Measurements from ENCODE around the gene SORD.

SORD gene

DNA sequence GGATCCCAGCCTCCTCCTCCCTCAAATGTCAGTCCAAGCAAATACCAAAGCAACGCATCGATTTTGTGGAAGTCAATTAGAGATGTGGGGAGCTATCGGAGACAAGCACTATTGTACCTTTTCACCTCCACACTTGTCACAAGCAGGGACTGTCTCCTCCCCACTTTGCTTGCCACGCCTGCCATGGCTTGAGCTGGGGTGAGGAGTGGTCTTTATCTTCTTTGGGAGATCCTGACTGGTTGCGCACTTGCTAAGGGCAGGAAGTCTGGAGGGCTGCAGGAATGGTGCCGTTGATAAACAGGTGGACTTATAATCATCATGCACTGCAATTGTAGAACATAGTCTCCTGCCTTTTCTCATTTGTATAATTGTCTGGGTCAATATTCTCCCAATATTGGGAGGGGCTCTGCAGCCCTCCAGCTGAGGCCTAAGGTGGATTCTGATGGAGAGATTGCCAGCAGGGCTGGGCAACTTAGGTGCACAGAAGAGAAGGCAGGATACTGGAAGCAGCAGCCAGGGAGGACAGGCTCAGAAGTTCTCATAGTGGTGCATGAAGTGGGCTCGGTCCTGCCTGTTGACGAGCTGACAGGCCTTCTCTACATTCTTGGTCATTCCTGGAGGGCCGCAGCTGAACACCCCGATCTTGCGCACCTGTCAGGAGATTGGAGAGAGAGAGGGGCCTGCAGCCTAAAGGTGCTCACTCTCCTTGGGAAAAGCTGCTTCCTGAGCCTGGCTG lies 70.8 kb downstream of the SORD start:
- TF ChIP-seq, protein P1, sequence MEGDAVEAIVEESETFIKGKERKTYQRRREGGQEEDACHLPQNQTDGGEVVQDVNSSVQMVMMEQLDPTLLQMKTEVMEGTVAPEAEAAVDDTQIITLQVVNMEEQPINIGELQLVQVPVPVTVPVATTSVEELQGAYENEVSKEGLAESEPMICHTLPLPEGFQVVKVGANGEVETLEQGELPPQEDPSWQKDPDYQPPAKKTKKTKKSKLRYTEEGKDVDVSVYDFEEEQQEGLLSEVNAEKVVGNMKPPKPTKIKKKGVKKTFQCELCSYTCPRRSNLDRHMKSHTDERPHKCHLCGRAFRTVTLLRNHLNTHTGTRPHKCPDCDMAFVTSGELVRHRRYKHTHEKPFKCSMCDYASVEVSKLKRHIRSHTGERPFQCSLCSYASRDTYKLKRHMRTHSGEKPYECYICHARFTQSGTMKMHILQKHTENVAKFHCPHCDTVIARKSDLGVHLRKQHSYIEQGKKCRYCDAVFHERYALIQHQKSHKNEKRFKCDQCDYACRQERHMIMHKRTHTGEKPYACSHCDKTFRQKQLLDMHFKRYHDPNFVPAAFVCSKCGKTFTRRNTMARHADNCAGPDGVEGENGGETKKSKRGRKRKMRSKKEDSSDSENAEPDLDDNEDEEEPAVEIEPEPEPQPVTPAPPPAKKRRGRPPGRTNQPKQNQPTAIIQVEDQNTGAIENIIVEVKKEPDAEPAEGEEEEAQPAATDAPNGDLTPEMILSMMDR (IDR thresholded peaks at IDR 0.05) = no peak

DNA sequence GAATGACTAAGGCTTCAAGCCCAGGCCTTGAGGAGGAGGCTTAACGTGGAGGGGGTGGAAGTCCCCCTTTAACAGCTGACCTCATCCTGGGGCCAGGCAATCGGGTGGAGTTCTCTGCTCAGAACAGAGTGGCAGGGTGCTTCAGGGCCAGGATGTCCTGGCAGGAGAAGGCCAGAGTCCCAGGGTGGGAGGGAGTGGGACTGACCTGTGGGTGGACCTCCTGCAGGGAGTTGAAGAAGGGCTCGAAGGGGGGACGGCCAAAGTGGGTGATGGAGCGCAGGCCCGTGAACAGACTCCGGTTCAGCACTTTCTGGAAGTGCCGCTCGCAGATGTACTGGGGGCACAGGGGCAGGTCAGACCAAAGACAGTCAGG lies 71.3 kb downstream of the SORD start:
- TF ChIP-seq, protein P1 (IDR thresholded peaks at IDR 0.05) = no peak

DNA sequence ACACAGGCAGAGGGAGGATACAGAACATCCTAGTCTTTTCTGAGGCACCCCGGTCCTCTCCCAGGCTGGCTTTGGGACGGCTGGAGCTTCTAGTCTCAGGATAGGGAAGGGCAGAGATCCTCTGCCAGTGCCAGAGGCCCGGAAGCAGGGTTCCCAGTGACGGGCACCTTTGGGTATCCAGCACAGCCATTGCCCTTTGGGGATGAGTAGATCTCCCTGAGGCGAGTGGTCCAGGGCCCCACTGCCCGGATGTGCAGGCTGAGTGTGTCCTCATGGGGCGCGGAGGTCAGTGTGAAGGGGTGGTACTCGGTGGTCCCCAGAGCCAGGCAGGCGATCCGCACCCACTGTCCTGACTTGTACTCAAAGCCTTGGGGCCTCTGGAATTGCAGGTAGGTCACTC lies 72.7 kb downstream of the SORD start:
- TF ChIP-seq, protein P1 (IDR thresholded peaks at IDR 0.05) = no peak

DNA sequence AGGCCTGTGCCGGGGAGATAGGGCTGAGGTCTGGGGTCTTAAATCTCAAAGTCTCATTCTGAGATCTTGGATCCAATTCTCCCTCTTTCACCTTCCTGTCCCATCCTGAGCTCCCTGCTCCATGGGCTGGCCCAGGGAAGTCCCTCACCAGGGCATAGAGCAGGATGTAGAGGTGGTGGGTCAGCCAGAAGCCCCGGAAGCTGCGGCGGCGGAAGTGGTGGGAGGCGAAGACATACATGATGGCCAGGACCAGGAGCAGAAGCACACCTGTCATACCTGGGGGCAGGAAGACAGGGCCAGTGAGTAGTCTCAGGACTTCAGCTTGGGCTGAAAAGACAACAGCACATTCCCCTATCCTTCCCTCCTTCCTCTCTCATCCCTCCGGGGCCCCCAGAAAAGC lies 74.5 kb downstream of the SORD start:
- TF ChIP-seq, protein P1 (IDR thresholded peaks at IDR 0.05) = no peak

DNA sequence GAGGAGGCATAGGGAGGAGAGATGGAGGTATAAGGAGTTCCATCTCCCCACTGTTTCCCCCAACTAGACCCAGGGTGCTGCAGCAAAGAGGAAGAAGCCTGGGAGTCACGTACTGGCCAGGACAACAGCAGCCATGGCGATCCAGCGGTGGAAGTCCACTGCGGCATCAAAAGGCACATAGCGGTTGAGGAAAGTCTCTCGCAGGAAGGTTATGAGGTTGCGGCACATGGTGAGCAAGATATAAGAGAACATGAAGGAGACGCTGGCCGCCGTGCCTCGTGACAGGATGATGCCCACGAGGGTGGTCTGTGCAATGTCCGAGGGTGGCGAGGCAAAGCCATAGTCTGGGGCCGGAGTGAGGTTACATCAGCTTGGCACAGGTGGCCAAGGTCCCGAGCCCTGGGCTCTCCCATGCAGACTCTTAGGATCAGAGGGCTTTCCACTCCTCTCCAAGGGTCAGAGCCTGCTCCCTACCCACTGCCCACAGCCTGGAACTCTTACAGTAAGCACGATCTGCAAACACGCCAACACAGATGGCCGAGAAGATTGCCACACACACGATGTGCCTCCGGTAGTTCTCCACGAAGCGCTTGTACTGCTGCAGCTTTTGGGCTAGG lies 76.7 kb downstream of the SORD start:
- TF ChIP-seq, protein P1 (IDR thresholded peaks at IDR 0.05) = no peak

DNA sequence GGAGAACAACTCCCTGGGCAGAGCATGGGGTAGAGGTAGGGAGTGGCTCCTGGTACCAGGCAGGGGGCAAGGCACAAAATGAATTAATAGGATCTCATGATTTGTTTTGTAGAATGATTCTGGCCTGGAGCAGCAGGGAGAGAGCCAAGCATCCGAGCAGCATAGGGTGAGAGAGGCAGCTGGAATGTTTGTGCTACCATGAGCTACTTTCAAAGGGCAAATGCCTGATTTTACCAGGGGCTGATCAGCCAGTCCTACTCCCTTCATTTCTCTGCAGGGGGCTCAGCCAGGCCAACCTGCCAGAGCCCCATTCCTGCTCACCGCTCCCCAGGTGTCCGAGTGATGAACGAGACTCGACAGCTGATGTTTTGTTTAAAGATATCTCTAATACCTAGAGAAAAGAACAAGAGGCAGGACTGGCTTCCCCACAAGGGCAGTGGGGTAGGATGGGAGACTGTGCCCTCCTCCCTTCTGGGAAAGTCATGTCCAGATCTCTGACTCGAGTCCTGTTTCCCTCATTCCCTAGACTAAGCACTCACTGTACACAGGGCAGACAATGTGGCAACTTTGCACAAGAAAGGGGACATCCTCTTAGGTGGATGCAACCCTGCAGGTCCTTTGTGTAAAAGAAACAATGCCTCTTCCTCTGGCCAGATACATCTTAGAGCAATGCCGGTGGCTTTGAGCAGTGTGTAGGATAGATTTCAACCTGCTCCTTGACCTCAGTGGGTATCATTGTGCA lies 78.1 kb downstream of the SORD start:
- TF ChIP-seq, protein P1 (IDR thresholded peaks at IDR 0.05) = no peak

DNA sequence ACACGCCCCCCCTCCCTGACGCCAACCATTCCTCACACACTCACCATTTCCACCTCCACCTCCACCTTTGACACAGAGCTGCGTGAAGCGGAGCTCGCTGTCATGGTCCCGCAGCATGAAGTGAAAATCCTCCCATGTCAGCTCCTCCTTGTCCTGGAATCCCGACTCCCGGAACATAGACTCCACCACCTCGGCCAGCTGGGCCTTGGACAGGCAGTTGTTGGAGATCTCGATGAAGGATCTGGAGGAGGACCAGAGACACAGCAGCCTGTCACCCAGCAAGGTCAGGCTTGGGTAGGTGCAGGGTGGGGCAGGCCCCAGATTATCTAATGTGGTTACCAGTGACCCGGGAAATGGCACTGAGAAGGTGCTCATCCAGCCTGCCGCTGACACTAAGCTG lies 78.8 kb downstream of the SORD start:
- TF ChIP-seq, protein P1 (IDR thresholded peaks at IDR 0.05) = no peak
